ENCODE measurements around the gene ETFA. TPM values are rescaled to one million over a fixed set of nuclear protein-coding genes. Genes with fewer than 3 reads are reported as not detected.

ETFA gene
- total and polyA plus RNA-seq, 9 of the 15 experiments (the other 6 are each of a cell fraction or from before 2014, with no cell fraction given), result 130 to 543 (median 232) TPM

GRCh38 chr15:76311100-76311953 is at the start of gene ETFA (continued):
- peak; percentile 94 for TF ChIP-seq POLR2AphosphoS5 (IDR thresholded peaks at IDR 0.05; ENCODE audit: control insufficient read depth, insufficient read depth, low read depth, low read length)
- peak; percentile 79 for TF ChIP-seq ARID4B (CRISPR knock-in tag; IDR thresholded peaks at IDR 0.05)
- TF ChIP-seq BCOR (IDR thresholded peaks at IDR 0.05), result peak; percentile 43; the same call in 1 of the 2 replicates
- TF ChIP-seq ZNF639 (CRISPR knock-in tag; conservative IDR thresholded peaks at IDR 0.05 in 1 of 2, IDR thresholded peaks at IDR 0.05 in 1 of 2), result peak in 1 of 2 experiments; percentile 66; a peak in 2 of 4 replicates
- no peak for TF ChIP-seq ZNF699 (CRISPR knock-in tag; IDR thresholded peaks at IDR 0.05; ENCODE audit: insufficient replicate concordance)
- TF ChIP-seq, protein P1, sequence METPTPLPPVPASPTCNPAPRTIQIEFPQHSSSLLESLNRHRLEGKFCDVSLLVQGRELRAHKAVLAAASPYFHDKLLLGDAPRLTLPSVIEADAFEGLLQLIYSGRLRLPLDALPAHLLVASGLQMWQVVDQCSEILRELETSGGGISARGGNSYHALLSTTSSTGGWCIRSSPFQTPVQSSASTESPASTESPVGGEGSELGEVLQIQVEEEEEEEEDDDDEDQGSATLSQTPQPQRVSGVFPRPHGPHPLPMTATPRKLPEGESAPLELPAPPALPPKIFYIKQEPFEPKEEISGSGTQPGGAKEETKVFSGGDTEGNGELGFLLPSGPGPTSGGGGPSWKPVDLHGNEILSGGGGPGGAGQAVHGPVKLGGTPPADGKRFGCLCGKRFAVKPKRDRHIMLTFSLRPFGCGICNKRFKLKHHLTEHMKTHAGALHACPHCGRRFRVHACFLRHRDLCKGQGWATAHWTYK (CRISPR knock-in tag; IDR thresholded peaks at IDR 0.05), result peak; percentile 42; the same call in 1 of the 2 replicates
- no peak for TF ChIP-seq ZNF79 (CRISPR knock-in tag; IDR thresholded peaks at IDR 0.05; ENCODE audit: low read depth)
- no peak for TF ChIP-seq ZKSCAN1 (IDR thresholded peaks at IDR 0.05; ENCODE audit: low read depth, low read length)
- TF ChIP-seq POLR2A (conservative IDR thresholded peaks at IDR 0.05), result peak; percentile 96
- peak; percentile 92 for TF ChIP-seq POLR2B (IDR thresholded peaks at IDR 0.05; ENCODE audit: low read depth, partially characterized antibody)
- TF ChIP-seq CBX8 (IDR thresholded peaks at IDR 0.05; ENCODE audit: borderline replicate concordance, extremely low read depth, low read depth, low read length, poor library complexity, severe bottlenecking), result no peak
- TF ChIP-seq CREM (IDR thresholded peaks at IDR 0.05; ENCODE audit: low read depth), result peak; percentile 64
- TF ChIP-seq PTBP1 (IDR thresholded peaks at IDR 0.05; ENCODE audit: low read depth, low read length), result no peak
- no peak for TF ChIP-seq BRCA1 (IDR thresholded peaks at IDR 0.05)
- no peak for TF ChIP-seq BRCA1 (CRISPR knock-in tag; IDR thresholded peaks at IDR 0.05)
- peak; percentile 60; the same call in 1 of the 2 replicates for TF ChIP-seq HNRNPL (IDR thresholded peaks at IDR 0.05; ENCODE audit: low read depth, low read length)
- TF ChIP-seq HCFC1 (IDR thresholded peaks at IDR 0.05; ENCODE audit: low read depth, low read length), result peak; percentile 48
- peak in 1 of 2 experiments; percentile 46; a peak in 2 of 4 replicates for TF ChIP-seq SRF (CRISPR knock-in tag; IDR thresholded peaks at IDR 0.05)
- no peak for TF ChIP-seq PRMT5 (CRISPR knock-in tag; IDR thresholded peaks at IDR 0.05)
- TF ChIP-seq JUNB (CRISPR knock-in tag; conservative IDR thresholded peaks at IDR 0.05), result no peak; the same call in 1 of the 2 replicates
- no peak for TF ChIP-seq BCL6 (CRISPR knock-in tag; IDR thresholded peaks at IDR 0.05)
